ENCODE measurements around the gene PAPPA2. TPM values are rescaled to one million over a fixed set of nuclear protein-coding genes. Genes with fewer than 3 reads are reported as not detected.

PAPPA2 gene
- total RNA-seq, 2 donors from 2014 or later: 1.3 TPM; not detected in 1

- no peak overlapping the region for H3K27ac ChIP-seq (ENCODE audit: low read depth, low read length)
- peak; percentile 32 for DNase-seq
- no peaks in the 10 kb centered on the region for H3K36me3 ChIP-seq (ENCODE audit: control insufficient read depth, insufficient read depth, low read length)
- no peak overlapping the region for H3K4me3 ChIP-seq (ENCODE audit: low read length)
- H3K27me3 ChIP-seq (ENCODE audit: control insufficient read depth, insufficient read depth, low read length, poor library complexity, severe bottlenecking): no peaks in the 10 kb centered on the region
- Mint-ChIP-seq H3K27ac (no peak overlapping the region), H3K27me3 (ENCODE audit: insufficient read depth) (no peaks in the 10 kb centered on the region), H3K4me1 (peaks cover 13% of the 10 kb centered on the region), H3K9me3 (peaks cover 2% of the 10 kb centered on the region), H3K36me3 (ENCODE audit: low read depth) (no peaks in the 10 kb centered on the region), H3K4me3 (no peak overlapping the region)
- no peak overlapping the region for H3K9ac ChIP-seq (ENCODE audit: extremely low read depth, low read length, poor library complexity, severe bottlenecking)
- WGBS, 2 experiments (ENCODE audit: insufficient coverage in 1 of 2, insufficient read length in 1 of 2): 89 to 100% methylated on average over 2 of the region's 3 CpGs
- no peak for TF ChIP-seq CTCF (conservative IDR thresholded peaks at IDR 0.05)
- no peaks in the 10 kb centered on the region for H3K9me3 ChIP-seq (ENCODE audit: control insufficient read depth, low read length)
- no peaks in the 10 kb centered on the region for H3K4me1 ChIP-seq (ENCODE audit: control insufficient read depth, insufficient read depth, low read length)
These were observed 353.3 kb downstream of the PAPPA2 start for GRCh38 chr1:176816232-176816631.

- H3K9ac ChIP-seq (ENCODE audit: extremely low read depth, low read length, poor library complexity, severe bottlenecking): no peak overlapping the region
- no peak overlapping the region for H3K4me3 ChIP-seq (ENCODE audit: low read length)
- DNase-seq: no peak
- WGBS, 2 experiments (ENCODE audit: insufficient coverage in 1 of 2, insufficient read length in 1 of 2): 90 to 97% methylated on average over 3 to 5 of the region's 5 CpGs
- no peak overlapping the region for H3K27ac Mint-ChIP-seq
- H3K27ac ChIP-seq (ENCODE audit: low read depth, low read length): no peak overlapping the region
- peaks cover 6% of the 10 kb centered on the region for H3K4me1 Mint-ChIP-seq
- no peaks in the 10 kb centered on the region for H3K9me3 Mint-ChIP-seq
- H3K27me3 ChIP-seq (ENCODE audit: control insufficient read depth, insufficient read depth, low read length, poor library complexity, severe bottlenecking): no peaks in the 10 kb centered on the region
- no peak for TF ChIP-seq CTCF (conservative IDR thresholded peaks at IDR 0.05)
- H3K4me3 Mint-ChIP-seq: no peak overlapping the region
- no peaks in the 10 kb centered on the region for H3K36me3 ChIP-seq (ENCODE audit: control insufficient read depth, insufficient read depth, low read length)
- H3K36me3 Mint-ChIP-seq (ENCODE audit: low read depth): no peaks in the 10 kb centered on the region
- H3K4me1 ChIP-seq (ENCODE audit: control insufficient read depth, insufficient read depth, low read length): no peaks in the 10 kb centered on the region
- no peaks in the 10 kb centered on the region for H3K27me3 Mint-ChIP-seq (ENCODE audit: insufficient read depth)
- no peaks in the 10 kb centered on the region for H3K9me3 ChIP-seq (ENCODE audit: control insufficient read depth, low read length)
These were observed 357.5 kb downstream of the PAPPA2 start for GRCh38 chr1:176820391-176821031.

GRCh38 chr1:176826265-176826664, 363.3 kb downstream of the PAPPA2 start:
- Mint-ChIP-seq H3K36me3 (ENCODE audit: low read depth) (no peaks in the 10 kb centered on the region), H3K27me3 (ENCODE audit: insufficient read depth) (no peaks in the 10 kb centered on the region), H3K4me1 (peaks cover 5% of the 10 kb centered on the region), H3K27ac (no peak overlapping the region), H3K4me3 (no peak overlapping the region), H3K9me3 (no peaks in the 10 kb centered on the region)
- H3K9me3 ChIP-seq (ENCODE audit: control insufficient read depth, low read length): no peaks in the 10 kb centered on the region
- no peaks in the 10 kb centered on the region for H3K27me3 ChIP-seq (ENCODE audit: control insufficient read depth, insufficient read depth, low read length, poor library complexity, severe bottlenecking)
- no peak for DNase-seq
- no peaks in the 10 kb centered on the region for H3K36me3 ChIP-seq (ENCODE audit: control insufficient read depth, insufficient read depth, low read length)
- TF ChIP-seq CTCF (conservative IDR thresholded peaks at IDR 0.05): no peak
- WGBS, 2 experiments (ENCODE audit: insufficient coverage in 1 of 2, insufficient read length in 1 of 2): 85 to 100% methylated on average over 1 of the region's 1 CpG
- H3K9ac ChIP-seq (ENCODE audit: extremely low read depth, low read length, poor library complexity, severe bottlenecking): no peak overlapping the region
- no peak overlapping the region for H3K4me3 ChIP-seq (ENCODE audit: low read length)
- H3K27ac ChIP-seq (ENCODE audit: low read depth, low read length): no peak overlapping the region
- no peaks in the 10 kb centered on the region for H3K4me1 ChIP-seq (ENCODE audit: control insufficient read depth, insufficient read depth, low read length)

Data from endodermal cell (in vitro differentiated cells).